ENCODE measurements around the gene SWT1.

The SWT1 gene

DNA sequence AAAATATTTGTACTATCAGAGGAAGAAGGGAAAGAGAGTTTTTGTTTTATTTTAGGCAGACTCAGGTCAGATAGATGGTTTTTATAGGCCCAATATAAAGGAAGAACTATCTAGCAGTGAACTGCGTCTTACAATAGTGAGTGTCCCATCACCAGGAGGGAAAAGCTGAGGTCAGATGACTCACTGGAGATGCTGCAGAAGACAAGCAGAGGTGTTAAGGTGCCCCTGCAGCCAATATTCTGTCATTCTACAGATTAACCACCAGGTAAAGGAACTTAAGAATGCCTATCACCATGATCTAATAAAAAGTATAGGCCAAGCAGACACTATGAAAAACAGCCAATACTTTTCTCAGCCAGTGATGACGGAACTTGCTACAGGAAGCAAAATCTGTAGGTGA lies 130.5 kb downstream of the SWT1 start:
- DNase-seq (ENCODE audit: extremely low read depth in 1 of 2, low read depth in 1 of 2): no peak

DNA sequence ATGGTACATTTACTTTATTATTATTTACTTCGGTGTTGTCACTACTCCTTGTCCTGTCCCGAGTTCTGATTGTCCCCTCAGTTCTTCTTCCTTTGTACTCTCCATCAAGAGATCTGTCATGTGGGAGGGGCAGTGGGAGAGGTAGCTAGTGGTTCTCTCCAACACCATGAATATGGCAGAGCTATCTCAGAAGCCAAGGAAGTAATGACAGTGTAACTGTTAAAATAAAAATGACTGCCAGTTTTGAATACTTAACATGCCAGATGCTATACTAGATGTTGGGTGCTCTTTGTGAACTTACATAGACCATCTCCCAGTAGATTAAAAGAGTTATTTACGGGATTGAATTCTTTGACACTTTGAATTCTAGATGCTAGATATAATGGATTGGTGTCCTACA lies 131.5 kb downstream of the SWT1 start:
- DNase-seq (ENCODE audit: extremely low read depth in 1 of 2, low read depth in 1 of 2): no peak

DNA sequence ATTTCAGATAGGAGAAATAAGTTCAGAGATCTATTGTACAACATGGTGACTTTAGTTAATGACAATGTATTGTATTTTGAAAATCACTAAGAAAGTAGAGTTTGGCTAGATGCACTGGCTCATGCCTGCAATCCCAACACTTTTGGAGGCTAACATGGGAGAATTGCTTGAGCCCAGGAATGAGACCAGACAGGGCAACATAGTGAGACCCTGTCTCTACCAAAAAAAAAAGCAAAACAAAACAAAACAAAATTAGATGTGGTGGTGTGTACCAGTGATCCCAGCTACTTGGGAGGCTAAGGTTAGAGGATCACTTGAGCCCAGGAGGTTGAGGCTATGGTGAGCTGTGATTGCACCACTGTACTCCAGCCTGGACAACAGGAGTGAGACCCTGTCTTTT lies 132.9 kb downstream of the SWT1 start:
- DNase-seq (ENCODE audit: extremely low read depth in 1 of 2, low read depth in 1 of 2): no peak

DNA sequence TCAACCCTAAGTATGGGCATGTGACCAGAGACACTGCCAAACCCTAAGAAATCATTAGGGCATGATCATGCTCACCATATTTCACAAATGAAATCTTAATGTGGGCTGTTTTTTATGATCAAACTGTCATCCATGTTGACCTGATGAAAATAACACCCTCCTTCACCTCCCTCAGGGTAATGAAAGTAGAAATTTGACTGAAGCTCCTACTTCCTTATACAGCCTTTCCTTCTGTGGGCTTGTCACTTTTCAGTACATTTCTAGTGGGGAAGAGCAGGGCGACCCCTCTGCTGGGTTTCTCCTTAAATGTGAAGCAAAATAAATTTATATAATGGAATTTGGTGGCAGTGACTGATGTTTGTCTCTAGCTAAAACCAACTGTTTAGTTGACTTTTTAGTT lies 134.2 kb downstream of the SWT1 start:
- DNase-seq (ENCODE audit: extremely low read depth in 1 of 2, low read depth in 1 of 2): no peak

DNA sequence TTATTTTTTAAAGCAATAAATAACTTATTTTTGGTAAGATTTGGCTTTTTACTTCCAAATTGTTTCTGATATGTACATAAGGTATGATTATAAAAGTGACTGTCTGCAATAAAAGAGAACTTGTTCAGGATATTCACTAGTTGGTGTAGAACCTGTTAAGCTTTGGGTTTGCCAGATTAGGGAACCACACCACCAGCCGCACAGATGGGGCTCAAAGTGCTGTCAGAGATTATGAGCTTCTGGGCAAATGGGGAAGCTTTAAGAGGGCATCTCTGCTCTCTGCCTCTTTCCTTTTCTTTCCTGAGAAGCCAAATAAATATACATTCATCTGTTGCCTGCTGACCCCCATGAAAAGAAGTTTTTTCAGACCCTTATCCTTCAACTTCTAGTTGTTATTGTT lies 134.7 kb downstream of the SWT1 start:
- DNase-seq (ENCODE audit: extremely low read depth in 1 of 2, low read depth in 1 of 2): no peak

DNA sequence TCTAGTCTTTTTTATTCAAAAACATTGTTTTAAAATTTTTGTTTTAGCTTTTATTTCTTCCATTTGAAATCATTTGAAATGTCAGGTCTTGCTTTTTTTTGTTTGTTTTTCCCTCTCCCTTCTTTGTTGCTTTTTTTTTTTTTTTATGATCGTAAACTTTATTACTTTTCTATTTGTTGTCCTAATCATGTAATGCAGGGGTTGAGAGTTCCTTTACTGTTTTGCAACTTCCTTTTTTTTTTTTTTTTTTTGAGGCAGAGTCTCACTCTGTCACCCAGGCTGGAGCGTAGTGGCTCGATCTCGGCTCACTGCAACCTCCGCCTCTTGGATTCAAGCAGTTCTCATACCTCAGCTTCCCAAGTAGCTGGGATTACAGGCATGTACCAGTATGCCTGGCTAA lies 135.3 kb downstream of the SWT1 start:
- no peak for DNase-seq (ENCODE audit: extremely low read depth in 1 of 2, low read depth in 1 of 2)

DNA sequence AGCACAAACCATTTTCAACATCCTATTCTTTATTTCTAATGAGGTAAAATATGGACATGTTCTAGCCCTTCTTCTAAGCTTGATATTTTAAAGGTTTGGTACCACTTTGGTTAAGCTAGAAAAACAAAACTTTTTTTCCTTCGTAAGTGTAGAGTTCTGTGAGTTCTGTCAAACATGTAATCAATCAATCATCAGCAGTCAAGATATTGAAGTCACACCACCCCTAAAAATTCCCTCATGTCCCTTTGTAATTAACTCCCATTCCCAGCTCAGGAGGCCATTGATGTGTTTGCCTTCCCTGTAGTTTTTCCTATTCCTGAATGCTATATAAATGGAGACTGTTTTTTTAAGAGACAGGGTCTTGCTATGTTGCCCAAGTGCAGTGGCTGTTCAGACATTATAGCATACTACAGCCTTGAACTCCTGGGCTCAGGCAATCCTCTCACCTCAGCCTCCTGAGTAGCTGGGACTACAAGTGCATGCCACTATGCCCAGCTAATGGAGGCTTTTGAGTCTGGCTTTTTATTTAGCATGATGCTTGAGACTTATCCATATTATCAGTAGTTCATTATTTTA lies 137.1 kb downstream of the SWT1 start:
- no peak for DNase-seq (ENCODE audit: extremely low read depth in 1 of 2, low read depth in 1 of 2)

DNA sequence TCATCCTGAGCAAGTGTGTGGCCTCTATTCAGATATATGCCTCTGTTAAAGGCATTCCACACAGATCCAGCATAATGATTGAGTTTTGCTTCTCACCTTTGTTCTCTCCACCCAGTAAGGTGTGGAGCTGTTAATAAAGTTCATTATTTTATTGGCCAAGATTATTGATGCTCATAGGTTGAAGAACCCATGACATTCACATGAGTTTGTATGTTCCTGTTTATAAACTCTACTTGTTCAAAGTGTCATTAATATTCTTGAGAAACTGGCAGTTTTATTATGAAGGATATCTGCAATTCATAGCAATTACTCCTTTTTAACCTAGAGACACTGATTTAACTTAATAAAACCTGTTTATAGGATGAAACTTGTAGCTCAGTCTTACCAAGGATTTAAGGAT lies 138.1 kb downstream of the SWT1 start:
- no peak for DNase-seq (ENCODE audit: extremely low read depth in 1 of 2, low read depth in 1 of 2)

DNA sequence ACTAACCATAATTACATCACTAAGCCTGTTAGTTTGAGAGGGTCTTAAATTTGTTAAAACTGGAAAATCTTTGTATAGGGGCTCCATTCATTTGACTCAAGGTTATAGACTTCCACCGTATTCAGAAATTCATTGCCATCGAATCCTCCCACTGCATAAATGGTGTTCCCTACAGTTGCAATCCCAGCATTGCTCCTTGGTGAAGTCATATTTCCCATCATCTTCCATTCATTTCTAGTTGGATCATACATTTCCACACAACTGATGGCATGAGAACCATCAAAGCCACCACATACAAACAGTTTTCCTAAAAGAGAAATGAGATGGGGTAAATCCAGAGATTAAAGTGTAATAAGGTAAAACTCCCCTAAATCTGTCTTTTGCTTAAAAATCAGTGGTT lies 141.0 kb downstream of the SWT1 start:
- no peak for DNase-seq (ENCODE audit: extremely low read depth in 1 of 2, low read depth in 1 of 2)

DNA sequence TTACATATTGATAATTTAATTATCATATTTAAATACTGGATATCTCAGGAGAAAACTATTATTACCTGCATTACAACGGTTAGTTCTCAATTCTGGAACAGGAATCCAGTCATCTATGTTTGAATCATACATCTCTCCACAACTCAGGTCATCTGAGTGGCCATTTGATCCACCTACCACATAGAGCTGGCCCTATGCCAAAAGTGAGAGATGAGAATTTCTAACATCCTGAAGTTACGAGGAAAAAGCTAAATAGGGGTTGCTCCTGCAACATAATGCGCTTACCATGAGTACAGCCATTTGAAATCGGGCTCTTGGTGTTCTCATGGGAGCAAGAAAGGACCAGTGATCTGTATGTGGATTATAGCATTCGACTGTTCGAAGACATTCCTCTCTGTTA lies 143.2 kb downstream of the SWT1 start:
- DNase-seq (ENCODE audit: extremely low read depth in 1 of 2, low read depth in 1 of 2): no peak

DNA sequence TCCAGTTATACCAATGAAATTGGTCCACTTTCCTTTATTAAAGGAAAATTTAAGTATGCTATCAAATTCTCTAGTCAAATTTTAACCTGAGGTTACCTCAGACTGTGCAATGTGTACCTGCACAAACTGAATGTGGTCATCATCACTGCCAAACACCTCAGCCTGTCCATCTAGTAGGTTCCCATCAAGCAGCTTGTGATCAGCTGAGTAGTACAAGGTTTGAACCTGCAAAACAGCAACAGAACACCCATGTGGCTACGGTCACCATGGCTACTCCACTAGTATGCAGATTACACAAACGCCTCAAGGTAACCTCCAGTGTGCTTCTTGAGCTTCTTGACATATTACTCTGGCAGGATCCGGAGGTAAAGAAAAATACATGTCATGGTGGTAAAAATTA lies 148.5 kb downstream of the SWT1 start:
- DNase-seq (ENCODE audit: extremely low read depth in 1 of 2, low read depth in 1 of 2): no peak

DNA sequence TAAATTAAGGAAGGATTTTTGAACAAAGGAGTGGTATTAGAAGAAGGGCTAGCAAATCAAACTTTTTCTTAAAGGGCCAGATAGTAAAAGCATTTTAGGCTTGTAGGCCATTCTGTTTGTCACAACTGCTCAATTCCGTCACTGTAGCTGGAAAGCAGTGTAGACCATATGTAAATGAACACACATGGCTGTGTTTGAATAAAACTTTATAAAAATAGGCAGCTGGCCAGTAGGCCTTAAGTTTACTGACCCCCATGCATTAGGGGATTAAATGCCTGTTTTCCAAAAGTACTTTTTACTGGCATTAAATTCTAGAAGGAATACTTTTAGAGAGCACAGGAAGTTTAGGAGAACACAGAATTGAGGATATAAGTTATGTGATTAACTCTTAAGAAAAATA lies 151.2 kb downstream of the SWT1 start:
- DNase-seq (ENCODE audit: extremely low read depth in 1 of 2, low read depth in 1 of 2): no peak

DNA sequence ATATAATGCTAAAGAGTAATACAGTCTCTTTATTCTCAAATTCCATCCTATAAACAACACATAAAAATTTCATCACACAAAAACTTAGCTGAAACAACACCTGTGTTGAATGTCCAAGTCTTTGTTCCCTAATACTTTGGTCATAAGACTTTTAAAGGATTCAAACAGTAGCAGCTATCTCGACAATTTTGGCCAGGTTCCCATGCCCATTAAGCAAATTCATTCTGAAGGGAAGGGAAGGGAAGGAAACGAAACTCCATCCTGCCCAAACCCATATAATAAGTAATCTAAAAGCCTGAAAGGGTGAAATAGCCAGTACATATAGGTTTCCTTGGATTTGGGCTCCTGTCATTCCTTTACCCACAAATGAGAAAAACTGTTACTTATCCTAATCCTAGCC lies 152.6 kb downstream of the SWT1 start:
- DNase-seq (ENCODE audit: extremely low read depth in 1 of 2, low read depth in 1 of 2): no peak

DNA sequence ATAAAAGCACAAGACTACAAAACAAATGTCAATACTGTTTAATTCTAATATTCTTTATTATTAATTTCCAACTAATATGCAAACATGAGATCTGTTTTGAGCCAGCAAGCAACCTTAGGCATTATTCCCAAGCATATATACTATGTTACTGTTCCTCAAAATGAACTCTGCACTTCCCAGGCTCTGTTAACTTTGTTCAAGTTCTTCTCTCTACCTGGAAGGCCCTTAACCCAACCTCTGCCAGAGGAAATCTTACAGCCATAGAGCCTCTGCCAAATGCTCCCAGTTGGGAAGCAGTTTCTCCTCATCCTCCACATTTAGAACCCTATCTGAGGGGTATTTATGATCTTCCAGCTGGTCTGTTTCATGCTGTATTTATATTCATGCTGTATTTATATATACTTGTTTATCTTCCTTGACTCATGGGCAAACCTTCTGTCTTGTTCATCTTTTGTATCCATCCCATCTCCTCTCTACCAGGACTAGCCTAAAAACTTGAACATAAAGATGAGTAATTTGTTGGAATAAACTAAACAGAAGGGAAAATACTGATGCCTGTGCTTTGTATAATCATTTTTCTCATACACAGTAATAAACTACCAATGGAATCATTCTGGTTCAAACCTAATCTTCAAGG lies 154.7 kb downstream of the SWT1 start:
- no peak for DNase-seq (ENCODE audit: extremely low read depth in 1 of 2, low read depth in 1 of 2)

DNA sequence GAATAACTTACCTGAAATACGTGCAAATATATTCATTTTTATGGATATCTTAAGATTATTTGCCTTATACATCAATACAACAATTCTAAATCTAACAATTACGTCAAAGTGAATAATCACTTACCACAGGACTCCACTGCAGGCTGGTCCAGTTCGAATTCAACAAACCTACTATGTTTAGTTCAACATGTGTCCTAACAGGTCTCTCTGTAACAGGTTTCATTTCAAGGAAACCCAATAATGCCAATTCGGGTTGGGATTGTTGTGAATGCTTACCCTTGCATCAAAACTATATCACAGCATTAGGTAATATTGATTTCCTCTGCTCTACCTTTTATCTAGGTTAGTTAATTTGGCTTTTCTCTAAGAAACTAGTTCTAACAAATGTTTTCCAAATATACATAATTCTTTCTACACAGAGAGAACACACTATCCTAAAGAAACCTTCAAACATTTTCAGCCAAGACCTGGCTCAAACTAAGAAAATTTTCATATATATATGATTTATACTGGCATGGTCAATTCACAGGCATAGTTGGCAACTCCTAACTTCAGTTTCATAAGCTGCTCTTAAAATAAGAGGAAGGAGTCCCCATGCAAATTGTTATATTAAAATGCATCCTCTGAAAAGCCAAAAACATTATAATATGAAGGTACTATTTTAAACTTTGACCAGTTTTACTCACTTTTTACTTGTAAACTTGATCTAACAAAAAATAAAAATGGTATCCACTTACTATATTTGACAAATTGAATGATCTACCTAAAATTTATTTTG lies 155.6 kb downstream of the SWT1 start:
- no peak for DNase-seq (ENCODE audit: extremely low read depth in 1 of 2, low read depth in 1 of 2)

DNA sequence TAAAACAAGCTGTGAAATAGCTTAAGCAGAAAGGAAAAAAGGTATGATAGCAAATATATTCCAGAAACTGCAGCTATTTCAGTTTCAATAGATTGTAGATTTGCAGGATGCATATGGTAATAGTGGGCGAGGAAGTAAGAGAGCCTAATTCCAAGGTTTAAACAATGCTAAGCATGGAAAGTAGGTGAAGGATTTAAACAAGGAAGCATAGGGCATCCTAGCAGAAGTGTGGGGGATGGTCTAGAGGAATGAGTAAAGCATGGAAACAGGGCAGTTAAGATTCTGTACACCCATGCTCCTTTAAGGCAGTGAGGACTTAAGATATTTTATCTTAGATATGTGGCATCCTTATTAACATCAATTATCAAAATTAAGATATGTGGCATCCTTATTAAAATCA lies 157.4 kb downstream of the SWT1 start:
- DNase-seq (ENCODE audit: extremely low read depth in 1 of 2, low read depth in 1 of 2): no peak

DNA sequence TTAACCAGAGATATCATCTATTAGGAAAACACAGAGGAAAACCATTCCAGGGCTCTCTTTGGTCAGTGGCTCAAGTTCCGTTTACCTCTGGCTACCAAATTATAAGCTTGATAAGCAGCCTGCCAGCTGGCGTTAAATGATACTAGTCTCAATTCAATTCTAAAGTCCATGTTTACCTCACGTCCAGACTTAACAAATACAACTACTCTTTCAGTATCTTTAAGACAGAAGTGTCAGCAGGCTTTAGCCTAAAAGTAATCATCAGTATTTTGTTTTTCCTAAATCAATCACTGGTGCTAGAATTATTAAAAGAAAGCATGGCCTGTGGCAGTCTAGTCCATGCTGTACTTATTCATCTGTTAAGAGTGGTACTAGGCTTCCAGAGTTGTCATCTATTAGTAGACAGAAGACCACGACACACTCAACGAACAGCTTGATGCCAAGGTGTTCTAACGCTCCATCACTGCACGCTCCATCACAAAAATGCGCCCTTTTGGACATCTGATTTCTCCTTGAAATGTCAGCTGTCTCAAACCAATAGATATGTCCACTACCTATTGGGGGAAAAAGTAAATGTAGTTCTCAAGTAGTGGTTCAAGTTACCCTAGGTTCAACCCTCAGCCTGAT lies 158.6 kb downstream of the SWT1 start:
- no peak for DNase-seq (ENCODE audit: extremely low read depth in 1 of 2, low read depth in 1 of 2)

DNA sequence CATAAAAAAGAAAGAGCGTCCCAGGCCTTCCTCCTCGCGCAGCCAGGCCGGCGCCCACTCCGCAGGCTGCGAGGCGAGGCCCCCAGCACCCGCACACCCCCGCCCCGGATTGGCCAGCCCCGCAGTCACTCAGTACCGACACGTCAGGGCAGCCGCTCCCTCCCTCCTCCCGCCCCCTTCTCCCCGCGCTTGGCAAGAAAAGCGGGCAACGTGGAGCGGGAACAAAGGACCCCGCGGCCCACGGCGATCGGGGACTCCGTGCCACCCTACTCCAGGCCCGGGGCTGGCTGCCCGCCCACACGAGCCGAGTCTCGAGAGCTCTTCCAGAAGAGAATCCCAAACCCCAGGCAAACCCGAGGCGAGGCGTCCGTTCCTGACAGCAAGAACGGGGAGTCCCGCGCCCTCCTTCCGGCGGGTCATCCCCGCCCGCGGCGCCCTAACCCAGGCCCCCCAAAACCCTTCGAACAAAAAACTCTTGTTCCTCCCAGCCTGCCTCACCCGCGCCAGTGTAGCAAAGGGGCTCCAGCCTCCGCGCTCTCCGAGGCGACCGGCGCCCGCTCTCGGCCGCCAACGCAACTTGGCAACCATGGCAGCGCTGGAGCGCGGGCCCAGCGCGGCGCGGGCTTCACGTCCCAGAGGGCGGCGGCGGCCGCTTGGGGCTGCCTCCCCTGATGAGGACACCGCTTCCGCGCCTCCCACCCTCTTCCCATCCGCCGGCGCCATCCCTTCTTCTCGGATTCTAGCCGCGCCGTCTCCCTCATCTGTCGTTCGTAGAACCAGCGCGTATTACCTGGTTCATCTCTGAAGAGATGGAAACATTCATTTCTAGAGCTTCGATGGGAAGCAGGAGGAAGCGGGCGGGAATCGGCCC lies 159.4 kb downstream of the SWT1 start:
- DNase-seq (ENCODE audit: extremely low read depth in 1 of 2, low read depth in 1 of 2): peak; percentile 77 to 86

DNA sequence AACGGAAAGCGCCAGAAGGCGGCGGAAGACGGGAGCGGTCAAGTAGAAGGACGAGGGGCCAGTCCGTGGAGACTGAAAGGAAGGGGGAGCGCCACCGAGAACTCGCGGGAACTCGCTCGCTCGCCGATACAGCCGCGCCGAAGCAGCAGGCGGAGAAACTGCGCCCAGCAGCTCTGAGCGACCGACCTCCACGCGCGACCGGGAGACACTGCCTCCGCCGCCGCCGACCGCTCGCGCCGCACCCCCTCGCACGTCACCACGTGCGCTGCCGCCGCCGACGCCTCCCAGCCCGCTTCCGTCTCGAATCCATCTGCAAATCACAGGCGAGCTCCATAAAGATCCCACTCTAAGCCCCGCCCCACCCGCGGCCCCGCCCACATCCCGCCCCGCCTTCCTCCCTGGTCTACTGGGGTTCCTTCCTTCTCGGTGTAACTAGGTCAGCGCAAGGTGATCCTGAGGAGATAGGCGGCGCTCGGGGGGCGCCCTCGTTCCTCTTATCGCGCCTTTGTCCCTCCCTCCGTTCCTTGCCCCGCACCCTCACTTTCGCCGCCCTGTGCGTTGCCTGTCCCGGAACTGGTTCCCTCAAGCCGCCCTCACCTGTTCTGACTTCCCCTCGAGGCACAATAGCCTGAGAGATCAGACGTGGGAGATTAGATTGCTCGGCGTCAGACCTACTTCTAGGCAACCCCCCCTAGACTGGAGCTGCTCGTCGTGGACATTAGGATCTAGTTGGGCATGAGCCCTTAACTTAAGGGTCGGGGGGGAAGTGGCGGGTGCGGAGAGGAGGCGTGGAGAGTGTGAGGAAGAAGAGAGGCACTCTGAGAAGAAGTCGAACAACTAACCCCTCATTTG lies 160.3 kb downstream of the SWT1 start, which contains the start of gene IVNS1ABP:
Gene IVNS1ABP, minus strand, starts transcription at position 210 of the 852 bp plus-strand sequence. CDS start 7,750 bp downstream, outside the sequence.
- peak; percentile 87 to 93 for DNase-seq (ENCODE audit: extremely low read depth in 1 of 2, low read depth in 1 of 2)

DNA sequence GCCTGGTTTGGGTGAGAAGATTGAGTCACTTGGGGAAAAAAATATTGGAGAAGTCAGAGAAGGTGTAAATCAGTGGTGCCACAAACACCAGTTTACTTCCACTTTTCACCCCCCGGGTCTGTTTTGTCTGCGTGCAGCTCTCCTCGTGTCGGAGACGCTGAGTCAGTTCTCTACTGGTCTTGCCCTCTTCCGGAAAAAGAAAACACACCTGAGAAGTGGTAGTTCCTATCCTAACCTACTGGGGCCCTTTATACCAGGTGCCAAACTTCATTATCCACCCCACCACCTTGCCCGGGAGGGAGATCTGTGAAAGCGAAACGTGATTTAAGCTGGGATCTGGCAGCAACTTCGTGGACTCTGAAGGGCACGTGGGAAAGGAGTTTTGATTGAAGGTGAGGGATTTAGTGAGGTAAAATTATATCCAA lies 160.9 kb downstream of the SWT1 start:
- DNase-seq (ENCODE audit: extremely low read depth in 1 of 2, low read depth in 1 of 2): peak; percentile 50 to 60

Data from stimulated activated CD8-positive, alpha-beta memory T cell treated with anti-CD3 and anti-CD28 coated beads, Interleukin-7, amount 100 ng/mL, for 48 hours (primary cell).